ENCODE data around the gene OGFOD3. TPM values are rescaled to one million over a fixed set of nuclear protein-coding genes. Genes with fewer than 3 reads are reported as not detected.
"Not testable (repeated sequence)": the region's sequence is repeated elsewhere in the genome, so short reads cannot be mapped to it uniquely, and the experiment has no call there.

Gene OGFOD3
- total RNA-seq, 1 donor from 2014 or later = 31.3 TPM

- Mint-ChIP-seq H3K4me3 (ENCODE audit: low read depth) (no peak overlapping the region), H3K9me3 (ENCODE audit: low read depth) (no peaks in the 10 kb centered on the region), H3K36me3 (ENCODE audit: insufficient read depth) (peaks cover 8% of the 10 kb centered on the region), H3K4me1 (ENCODE audit: low read depth) (peaks cover 5% of the 10 kb centered on the region), H3K27me3 (no peaks in the 10 kb centered on the region), H3K27ac (no peak overlapping the region)
- TF ChIP-seq CTCF (IDR thresholded peaks at IDR 0.05; ENCODE audit: unreplicated experiment) = no peak
- no peak for DNase-seq (ENCODE audit: low spot score, unreplicated experiment)
These were observed 2.6 kb downstream of the OGFOD3 start for GRCh38 chr17:82415786-82416185.

GRCh38 chr17:82415336-82415735, 3.0 kb downstream of the OGFOD3 start:
- H3K27me3 Mint-ChIP-seq = no peaks in the 10 kb centered on the region
- no peak overlapping the region for H3K4me3 Mint-ChIP-seq (ENCODE audit: low read depth)
- no peak for TF ChIP-seq CTCF (IDR thresholded peaks at IDR 0.05; ENCODE audit: unreplicated experiment)
- no peaks in the 10 kb centered on the region for H3K9me3 Mint-ChIP-seq (ENCODE audit: low read depth)
- DNase-seq (ENCODE audit: low spot score, unreplicated experiment) = no peak
- H3K4me1 Mint-ChIP-seq (ENCODE audit: low read depth) = peaks cover 5% of the 10 kb centered on the region
- peaks cover 7% of the 10 kb centered on the region for H3K36me3 Mint-ChIP-seq (ENCODE audit: insufficient read depth)
- H3K27ac Mint-ChIP-seq = no peak overlapping the region

- H3K36me3 Mint-ChIP-seq (ENCODE audit: insufficient read depth) = peaks cover 3% of the 10 kb centered on the region
- no peak overlapping the region for H3K4me3 Mint-ChIP-seq (ENCODE audit: low read depth)
- H3K27me3 Mint-ChIP-seq = no peaks in the 10 kb centered on the region
- peak; percentile 66 for TF ChIP-seq CTCF (IDR thresholded peaks at IDR 0.05; ENCODE audit: unreplicated experiment)
- DNase-seq (ENCODE audit: low spot score, unreplicated experiment) = peak; percentile 75
- no peaks in the 10 kb centered on the region for H3K9me3 Mint-ChIP-seq (ENCODE audit: low read depth)
- H3K27ac Mint-ChIP-seq = no peak overlapping the region
- H3K4me1 Mint-ChIP-seq (ENCODE audit: low read depth) = peaks cover 5% of the 10 kb centered on the region
These were observed 3.7 kb downstream of the OGFOD3 start for GRCh38 chr17:82414548-82415281.

- TF ChIP-seq CTCF (IDR thresholded peaks at IDR 0.05; ENCODE audit: unreplicated experiment) = no peak
- H3K27me3 Mint-ChIP-seq = no peaks in the 10 kb centered on the region
- DNase-seq (ENCODE audit: low spot score, unreplicated experiment) = no peak
- no peak overlapping the region for H3K4me3 Mint-ChIP-seq (ENCODE audit: low read depth)
- peaks cover 6% of the 10 kb centered on the region for H3K36me3 Mint-ChIP-seq (ENCODE audit: insufficient read depth)
- H3K27ac Mint-ChIP-seq = no peak overlapping the region
- no peaks in the 10 kb centered on the region for H3K9me3 Mint-ChIP-seq (ENCODE audit: low read depth)
- H3K4me1 Mint-ChIP-seq (ENCODE audit: low read depth) = peaks cover 2% of the 10 kb centered on the region
These were observed 5.6 kb downstream of the OGFOD3 start for GRCh38 chr17:82412535-82413520.

GRCh38 chr17:82412081-82412480, 6.3 kb downstream of the OGFOD3 start:
- H3K4me1 Mint-ChIP-seq (ENCODE audit: low read depth); H3K36me3 Mint-ChIP-seq (ENCODE audit: insufficient read depth); DNase-seq (ENCODE audit: low spot score, unreplicated experiment); H3K27me3 Mint-ChIP-seq; H3K9me3 Mint-ChIP-seq (ENCODE audit: low read depth); H3K27ac Mint-ChIP-seq; H3K4me3 Mint-ChIP-seq (ENCODE audit: low read depth): not testable (repeated sequence)

Measured in progenitor cell of endocrine pancreas (in vitro differentiated cells).